Adrenal gland (tissue), 5 donors: Measurements from ENCODE around the gene CLDN9.

Experiments
- POLR2A ChIP-seq, 2 donors: fragments of 450-650 bp; IDR thresholded peaks; one replicate each; pipeline ENCODE4 v1.6.1; 2017; ENCODE audit warnings: antibody characterized with exemption in 2 of 2, mild to moderate bottlenecking in 2 of 2, moderate library complexity in 1 of 2
- TF ChIP-seq, protein P1 (sequence below), 6 experiments: fragments of 450-650 bp in 4 of 6; fragments of 200-600 bp in 2 of 6; sonication (generic) in 1 of 6; IDR thresholded peaks; 1 replicate in 5 of 6; 2 replicates in 1 of 6; pipeline versions ENCODE4 v1.5.1 to v1.8.0; 2016 to 2021; ENCODE audit warnings: antibody characterized with exemption in 6 of 6, mild to moderate bottlenecking in 2 of 6, moderate library complexity in 1 of 6
- donor health status: DM: no; HTN: no; CAD: no.

DNA sequence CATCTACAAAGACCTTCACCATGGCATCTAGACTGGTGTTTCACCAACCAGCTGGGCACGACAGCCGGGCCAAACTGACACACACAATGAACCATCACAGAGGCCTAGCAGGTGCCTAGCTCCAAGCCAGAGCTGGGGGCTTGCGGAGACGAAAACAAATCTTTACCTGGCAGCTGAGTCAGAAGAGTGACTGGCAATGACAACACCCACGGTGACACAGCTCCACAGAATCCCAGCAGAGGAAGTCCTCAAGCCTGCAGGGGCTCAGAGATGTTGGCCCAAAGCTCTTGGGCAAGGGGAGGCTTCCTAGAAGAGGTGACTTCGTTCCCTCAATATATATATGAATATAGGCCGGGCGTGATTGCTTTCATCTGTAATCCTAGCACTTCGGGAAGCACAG is 38.8 kb downstream of the CLDN9 start:
- TF ChIP-seq, protein P1, sequence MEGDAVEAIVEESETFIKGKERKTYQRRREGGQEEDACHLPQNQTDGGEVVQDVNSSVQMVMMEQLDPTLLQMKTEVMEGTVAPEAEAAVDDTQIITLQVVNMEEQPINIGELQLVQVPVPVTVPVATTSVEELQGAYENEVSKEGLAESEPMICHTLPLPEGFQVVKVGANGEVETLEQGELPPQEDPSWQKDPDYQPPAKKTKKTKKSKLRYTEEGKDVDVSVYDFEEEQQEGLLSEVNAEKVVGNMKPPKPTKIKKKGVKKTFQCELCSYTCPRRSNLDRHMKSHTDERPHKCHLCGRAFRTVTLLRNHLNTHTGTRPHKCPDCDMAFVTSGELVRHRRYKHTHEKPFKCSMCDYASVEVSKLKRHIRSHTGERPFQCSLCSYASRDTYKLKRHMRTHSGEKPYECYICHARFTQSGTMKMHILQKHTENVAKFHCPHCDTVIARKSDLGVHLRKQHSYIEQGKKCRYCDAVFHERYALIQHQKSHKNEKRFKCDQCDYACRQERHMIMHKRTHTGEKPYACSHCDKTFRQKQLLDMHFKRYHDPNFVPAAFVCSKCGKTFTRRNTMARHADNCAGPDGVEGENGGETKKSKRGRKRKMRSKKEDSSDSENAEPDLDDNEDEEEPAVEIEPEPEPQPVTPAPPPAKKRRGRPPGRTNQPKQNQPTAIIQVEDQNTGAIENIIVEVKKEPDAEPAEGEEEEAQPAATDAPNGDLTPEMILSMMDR (IDR thresholded peaks at IDR 0.05), result no peak
- no peak for TF ChIP-seq POLR2A (IDR thresholded peaks at IDR 0.05)
